PC-3 (cell line): ENCODE measurements around the gene MSI2. TPM values are rescaled to one million over a fixed set of nuclear protein-coding genes. Genes with fewer than 3 reads are reported as not detected.

Source experiments
- ATAC-seq: fragments of 200-7000 bp; cut with Tn5 transposase; 2 replicates; pipeline ENCODE4 v1.9.1; 2020; ENCODE audit warnings: mild to moderate bottlenecking, moderate library complexity
- BruUV-seq: library from RNA; stranded (reverse); fragments of 400-500 nt; replicated peaks from 2 replicates; lab custom pipeline; 2021; lab: Mats Ljungman, UMichigan
- CTCF ChIA-PET: fragments of 300-600 bp; sonication (Branson Sonifier 250); formaldehyde crosslinking; loops from one replicate; lab custom pipeline; 2022; ENCODE audit warnings: antibody characterized with exemption; lab: Charles Lee
- POLR2A ChIA-PET: fragments of 300-600 bp; sonication (Branson Sonifier 250); formaldehyde crosslinking; loops from one replicate; lab custom pipeline; 2022; ENCODE audit warnings: antibody characterized with exemption; ENCODE audit not compliant: unreplicated experiment; lab: Charles Lee
- DNase-seq: peaks from one replicate; pipeline ENCODE4 v3.0.0-alpha.2; 2015
- H2AFZ ChIP-seq: fragments of 300-600 bp; sonication (generic); 2 replicates; pipeline ENCODE4 v1.6.0; 2016; ENCODE audit warnings: antibody characterized with exemption, low read length
- H3F3A ChIP-seq: fragments of 300-600 bp; sonication (generic); one replicate; pipeline ENCODE4 v1.6.0; 2017; ENCODE audit warnings: antibody characterized with exemption, low read length, control low read depth, mild to moderate bottlenecking; ENCODE audit not compliant: unreplicated experiment
- H3K27ac ChIP-seq: fragments of 300-600 bp; sonication (generic); 2 replicates; pipeline ENCODE4 v1.5.1; 2016; ENCODE audit warnings: mild to moderate bottlenecking, low read length
- H3K27me3 ChIP-seq: fragments of 300-600 bp; sonication (generic); 2 replicates; pipeline ENCODE4 v1.6.1; 2016; ENCODE audit warnings: low read length, mixed read lengths
- H3K36me3 ChIP-seq: fragments of 300-600 bp; sonication (generic); 2 replicates; pipeline ENCODE4 v1.6.1; 2016; ENCODE audit warnings: low read depth, mixed run types, low read length, mixed read lengths
- H3K4me1 ChIP-seq: fragments of 300-600 bp; sonication (generic); 2 replicates; pipeline ENCODE4 v1.5.1; 2016; ENCODE audit warnings: low read length; ENCODE audit not compliant: insufficient read depth
- H3K4me2 ChIP-seq: fragments of 300-600 bp; sonication (generic); 2 replicates; pipeline ENCODE4 v1.6.0; 2016; ENCODE audit warnings: low read length
- H3K4me3 ChIP-seq: fragments of 300-600 bp; sonication (generic); 2 replicates; pipeline ENCODE4 v1.5.1; 2016; ENCODE audit warnings: mild to moderate bottlenecking, low read length, mixed read lengths
- H3K79me2 ChIP-seq: fragments of 300-600 bp; sonication (generic); 2 replicates; pipeline ENCODE4 v1.6.1; 2017; ENCODE audit warnings: low read length, mixed read lengths
- H3K9ac ChIP-seq: fragments of 300-600 bp; sonication (generic); 2 replicates; pipeline ENCODE4 v1.6.0; 2016; ENCODE audit warnings: mild to moderate bottlenecking, low read length
- H3K9me2 ChIP-seq: fragments of 300-600 bp; sonication (generic); replicated peaks from 2 replicates; pipeline ENCODE4 v1.6.1; 2016; ENCODE audit warnings: mixed run types, low read length, mixed read lengths
- H3K9me3 ChIP-seq: fragments of 300-600 bp; sonication (generic); 2 replicates; pipeline ENCODE4 v1.6.1; 2016; ENCODE audit warnings: low read length, mixed read lengths
- H4K20me1 ChIP-seq: fragments of 300-600 bp; sonication (generic); 2 replicates; pipeline ENCODE4 v1.6.1; 2016; ENCODE audit warnings: low read length, mixed read lengths
- CTCF ChIP-seq: fragments of 300-600 bp; sonication (generic); conservative IDR thresholded peaks from 2 replicates; pipeline ENCODE4 v1.5.1; 2017; ENCODE audit warnings: antibody characterized with exemption, low read depth, mild to moderate bottlenecking, low read length
- EZH2 ChIP-seq: fragments of 300-600 bp; sonication (generic); IDR thresholded peaks from one replicate; pipeline ENCODE4 v1.6.1; 2017; ENCODE audit warnings: antibody characterized with exemption, mild to moderate bottlenecking, low read length; ENCODE audit not compliant: unreplicated experiment
- EZH2phosphoT487 ChIP-seq: fragments of 300-600 bp; sonication (generic); IDR thresholded peaks from 2 replicates; pipeline ENCODE4 v1.6.1; 2018; ENCODE audit warnings: mild to moderate bottlenecking, antibody characterized with exemption, low read length, borderline replicate concordance
- intact Hi-C: fragments of 100-400 bp; cut with micrococcal nuclease; formaldehyde crosslinking; loops from 2 replicates; pipeline ENCODE4 v1.9.0; 2023
- total RNA-seq: library from RNA; depleted of rRNA; stranded (reverse); fragments of >200 nt; gene quantifications from 2 replicates; pipeline ENCODE4 v1.2.3, GENCODE V29; 2014

MSI2 gene
- total RNA-seq, 1 experiment from 2014 or later: 54.7 TPM

GRCh38 chr17:57328109-57328882, 72.0 kb downstream of the MSI2 start:
- intact Hi-C loops: no loop called here
- H3K79me2 ChIP-seq: no peaks in the 10 kb centered on the region
- CTCF ChIA-PET: no interaction called here

GRCh38 chr17:57329380-57330214, 73.3 kb downstream of the MSI2 start:
- intact Hi-C loops: no loop called here
- no TSS peak for BruUV-seq
- TF ChIP-seq CTCF (no peak), EZH2phosphoT487 (no peak)
- Histone ChIP-seq H4K20me1 (no peaks in the 10 kb centered on the region), H2AFZ (no peak overlapping the region), H3F3A (no peaks in the 10 kb centered on the region), H3K27me3 (no peaks in the 10 kb centered on the region), H3K4me3 (no peak overlapping the region), H3K4me1 (no peaks in the 10 kb centered on the region), H3K9me3 (no peaks in the 10 kb centered on the region), H3K27ac (no peak overlapping the region), H3K9me2 (no peaks in the 10 kb centered on the region), H3K36me3 (no peaks in the 10 kb centered on the region; the same call in 1 of the 2 replicates), H3K9ac (no peak overlapping the region), H3K4me2 (no peak overlapping the region), H3K79me2 (no peaks in the 10 kb centered on the region)
- CTCF ChIA-PET: no interaction called here
- DNase-seq (no peak), ATAC-seq (no peak)
- POLR2A ChIA-PET: no interaction called here

More at GRCh38 chr17:57328109-57328882, 72.0 kb downstream of the MSI2 start:
- TF ChIP-seq EZH2phosphoT487 (no peak), EZH2 (no peak), CTCF (no peak)
- H3K36me3 ChIP-seq: no peaks in the 10 kb centered on the region; the same call in 1 of the 2 replicates
- H3K9ac ChIP-seq: no peak overlapping the region
- H3K27me3 ChIP-seq: no peaks in the 10 kb centered on the region
- H3K9me3 ChIP-seq: no peaks in the 10 kb centered on the region
- no peak overlapping the region for H3K4me2 ChIP-seq
- POLR2A ChIA-PET: no interaction called here
- ATAC-seq (no peak), DNase-seq (no peak)
- no peak overlapping the region for H3K27ac ChIP-seq
- no peaks in the 10 kb centered on the region for H3F3A ChIP-seq
- no TSS peak for BruUV-seq
- no peaks in the 10 kb centered on the region for H4K20me1 ChIP-seq
- no peak overlapping the region for H3K4me3 ChIP-seq
- H3K4me1 ChIP-seq: no peaks in the 10 kb centered on the region
- H2AFZ ChIP-seq: no peak overlapping the region
- no peaks in the 10 kb centered on the region for H3K9me2 ChIP-seq

- DNase-seq: no peak
- Histone ChIP-seq H2AFZ (no peak overlapping the region), H4K20me1 (no peaks in the 10 kb centered on the region), H3K9me3 (no peaks in the 10 kb centered on the region), H3K9ac (no peak overlapping the region), H3F3A (no peaks in the 10 kb centered on the region), H3K36me3 (no peaks in the 10 kb centered on the region), H3K27me3 (no peaks in the 10 kb centered on the region), H3K4me2 (no peak overlapping the region), H3K4me1 (no peaks in the 10 kb centered on the region), H3K27ac (no peak overlapping the region), H3K79me2 (no peaks in the 10 kb centered on the region), H3K4me3 (no peak overlapping the region), H3K9me2 (no peaks in the 10 kb centered on the region)
- no peak for ATAC-seq
- CTCF ChIA-PET: no interaction called here
- BruUV-seq: no TSS peak
- TF ChIP-seq CTCF (no peak), EZH2 (no peak), EZH2phosphoT487 (no peak)
- intact Hi-C loops: no loop called here
- POLR2A ChIA-PET: no interaction called here
Observed at GRCh38 chr17:57330587-57330986, 74.3 kb downstream of the MSI2 start.
